ENCODE measurements around the gene OBSCN. TPM values are rescaled to one million over a fixed set of nuclear protein-coding genes. Genes with fewer than 3 reads are reported as not detected.

The OBSCN gene
- total RNA-seq, 1 experiment from 2014 or later: 10.5 TPM

DNA sequence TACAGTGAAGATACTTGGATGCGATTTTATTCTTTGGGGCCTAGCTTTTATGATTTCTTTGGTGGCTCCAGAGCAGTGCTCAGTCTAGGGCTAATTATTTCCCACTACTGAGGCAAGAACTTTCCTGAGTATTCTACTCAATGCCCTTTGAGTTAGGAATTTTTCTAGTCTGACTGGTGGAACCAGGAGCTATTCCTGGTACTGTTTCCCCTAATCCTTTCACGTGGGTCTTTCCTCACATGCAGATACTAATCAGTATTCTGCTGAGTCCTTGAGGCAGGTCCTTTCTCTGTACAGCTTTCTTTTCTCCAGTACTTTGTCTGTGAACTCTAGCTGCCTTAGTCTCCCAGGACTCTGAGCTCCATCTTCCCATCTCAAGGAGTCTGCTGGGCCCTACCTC, 122.0 kb downstream of the OBSCN start:
- Histone ChIP-seq H3K36me3 (ENCODE audit: control insufficient read depth, insufficient read depth, low read length) (no peaks in the 10 kb centered on the region), H3K27me3 (ENCODE audit: control insufficient read depth, insufficient read depth, low read length) (peaks cover 7% of the 10 kb centered on the region; the same call in 1 of the 2 replicates), H3K27ac (ENCODE audit: low read length) (no peak overlapping the region), H3K9me3 (ENCODE audit: control insufficient read depth, insufficient read depth, low read depth, low read length) (no peaks in the 10 kb centered on the region), H3K4me1 (ENCODE audit: control insufficient read depth, insufficient read depth, low read length) (no peaks in the 10 kb centered on the region), H3K4me3 (ENCODE audit: low read depth in 2 of 2, low read length in 2 of 2) (no peak overlapping the region)
- ATAC-seq: no peak
- CTCF ChIA-PET: no interaction called here
- in situ Hi-C loops (cut with HindIII; ENCODE audit: low pct_unique_long_range_greater_than_20kb, low sequenced_read_pairs): no loop called here
- POLR2A ChIA-PET: no interaction called here
- intact Hi-C loops (cut with micrococcal nuclease; ENCODE audit: unreplicated experiment): no loop called here
- no peak for DNase-seq (ENCODE audit: low read depth, low spot score)
- TF ChIP-seq, protein P1, sequence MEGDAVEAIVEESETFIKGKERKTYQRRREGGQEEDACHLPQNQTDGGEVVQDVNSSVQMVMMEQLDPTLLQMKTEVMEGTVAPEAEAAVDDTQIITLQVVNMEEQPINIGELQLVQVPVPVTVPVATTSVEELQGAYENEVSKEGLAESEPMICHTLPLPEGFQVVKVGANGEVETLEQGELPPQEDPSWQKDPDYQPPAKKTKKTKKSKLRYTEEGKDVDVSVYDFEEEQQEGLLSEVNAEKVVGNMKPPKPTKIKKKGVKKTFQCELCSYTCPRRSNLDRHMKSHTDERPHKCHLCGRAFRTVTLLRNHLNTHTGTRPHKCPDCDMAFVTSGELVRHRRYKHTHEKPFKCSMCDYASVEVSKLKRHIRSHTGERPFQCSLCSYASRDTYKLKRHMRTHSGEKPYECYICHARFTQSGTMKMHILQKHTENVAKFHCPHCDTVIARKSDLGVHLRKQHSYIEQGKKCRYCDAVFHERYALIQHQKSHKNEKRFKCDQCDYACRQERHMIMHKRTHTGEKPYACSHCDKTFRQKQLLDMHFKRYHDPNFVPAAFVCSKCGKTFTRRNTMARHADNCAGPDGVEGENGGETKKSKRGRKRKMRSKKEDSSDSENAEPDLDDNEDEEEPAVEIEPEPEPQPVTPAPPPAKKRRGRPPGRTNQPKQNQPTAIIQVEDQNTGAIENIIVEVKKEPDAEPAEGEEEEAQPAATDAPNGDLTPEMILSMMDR (IDR thresholded peaks at IDR 0.05): no peak
- no peak for TF ChIP-seq TCF7L2 (IDR thresholded peaks at IDR 0.05; ENCODE audit: low read depth, low read length)
- TF ChIP-seq SIN3A (IDR thresholded peaks at IDR 0.05; ENCODE audit: borderline replicate concordance, insufficient read depth, low read depth, low read length): no peak
- no peak for TF ChIP-seq POLR2AphosphoS5 (IDR thresholded peaks at IDR 0.05; ENCODE audit: low read depth, low read length)
- TF ChIP-seq, protein P2, sequence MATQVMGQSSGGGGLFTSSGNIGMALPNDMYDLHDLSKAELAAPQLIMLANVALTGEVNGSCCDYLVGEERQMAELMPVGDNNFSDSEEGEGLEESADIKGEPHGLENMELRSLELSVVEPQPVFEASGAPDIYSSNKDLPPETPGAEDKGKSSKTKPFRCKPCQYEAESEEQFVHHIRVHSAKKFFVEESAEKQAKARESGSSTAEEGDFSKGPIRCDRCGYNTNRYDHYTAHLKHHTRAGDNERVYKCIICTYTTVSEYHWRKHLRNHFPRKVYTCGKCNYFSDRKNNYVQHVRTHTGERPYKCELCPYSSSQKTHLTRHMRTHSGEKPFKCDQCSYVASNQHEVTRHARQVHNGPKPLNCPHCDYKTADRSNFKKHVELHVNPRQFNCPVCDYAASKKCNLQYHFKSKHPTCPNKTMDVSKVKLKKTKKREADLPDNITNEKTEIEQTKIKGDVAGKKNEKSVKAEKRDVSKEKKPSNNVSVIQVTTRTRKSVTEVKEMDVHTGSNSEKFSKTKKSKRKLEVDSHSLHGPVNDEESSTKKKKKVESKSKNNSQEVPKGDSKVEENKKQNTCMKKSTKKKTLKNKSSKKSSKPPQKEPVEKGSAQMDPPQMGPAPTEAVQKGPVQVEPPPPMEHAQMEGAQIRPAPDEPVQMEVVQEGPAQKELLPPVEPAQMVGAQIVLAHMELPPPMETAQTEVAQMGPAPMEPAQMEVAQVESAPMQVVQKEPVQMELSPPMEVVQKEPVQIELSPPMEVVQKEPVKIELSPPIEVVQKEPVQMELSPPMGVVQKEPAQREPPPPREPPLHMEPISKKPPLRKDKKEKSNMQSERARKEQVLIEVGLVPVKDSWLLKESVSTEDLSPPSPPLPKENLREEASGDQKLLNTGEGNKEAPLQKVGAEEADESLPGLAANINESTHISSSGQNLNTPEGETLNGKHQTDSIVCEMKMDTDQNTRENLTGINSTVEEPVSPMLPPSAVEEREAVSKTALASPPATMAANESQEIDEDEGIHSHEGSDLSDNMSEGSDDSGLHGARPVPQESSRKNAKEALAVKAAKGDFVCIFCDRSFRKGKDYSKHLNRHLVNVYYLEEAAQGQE (IDR thresholded peaks at IDR 0.05; ENCODE audit: insufficient read depth in 1 of 2, low read depth in 2 of 2, low read length in 1 of 2): no peak
- no TSS peak for BruUV-seq (replicated peaks)

DNA sequence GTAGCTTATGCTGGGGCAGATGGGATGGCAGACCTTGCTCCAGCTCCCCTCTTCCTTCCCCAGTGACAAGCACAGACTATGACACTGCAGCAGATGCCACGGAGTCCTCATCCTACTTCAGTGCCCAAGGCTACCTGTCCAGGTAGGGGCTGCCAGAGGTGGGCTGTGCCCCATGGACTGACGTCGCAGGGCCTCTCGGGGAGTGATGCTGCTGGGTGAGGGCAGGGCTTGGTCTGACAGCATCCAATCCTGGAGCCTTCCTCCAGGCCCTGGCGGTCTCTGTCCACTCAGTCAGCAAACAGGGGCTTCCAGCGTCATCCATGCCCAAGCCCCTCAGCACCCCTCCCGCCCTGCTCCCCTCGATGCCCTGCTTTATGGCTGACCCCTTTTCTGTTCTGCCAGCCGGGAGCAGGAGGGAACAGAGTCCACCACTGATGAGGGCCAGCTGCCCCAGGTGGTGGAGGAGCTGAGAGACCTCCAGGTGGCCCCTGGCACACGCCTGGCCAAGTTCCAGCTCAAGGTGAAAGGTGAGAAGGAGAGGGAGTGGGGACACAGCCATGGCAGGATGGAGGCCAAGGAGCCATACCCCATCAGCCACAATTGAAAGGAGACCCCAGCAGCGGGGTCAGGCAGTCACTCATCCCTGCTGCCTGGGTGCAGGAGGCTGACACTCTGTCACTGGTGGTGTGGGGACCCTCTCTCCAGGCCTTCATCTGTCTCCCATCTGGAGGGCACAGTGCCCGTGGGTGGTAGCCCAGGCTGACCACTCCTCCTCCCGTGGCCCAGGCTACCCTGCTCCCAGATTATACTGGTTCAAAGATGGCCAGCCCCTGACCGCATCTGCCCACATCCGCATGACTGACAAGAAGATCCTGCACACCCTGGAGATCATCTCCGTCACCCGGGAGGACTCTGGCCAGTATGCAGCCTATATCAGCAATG, 125.2 kb downstream of the OBSCN start:
- no peak overlapping the region for H3K4me3 ChIP-seq (ENCODE audit: low read depth in 2 of 2, low read length in 2 of 2)
- BruUV-seq (replicated peaks): no TSS peak
- H3K9me3 ChIP-seq (ENCODE audit: control insufficient read depth, insufficient read depth, low read depth, low read length): no peaks in the 10 kb centered on the region
- intact Hi-C loops (cut with micrococcal nuclease; ENCODE audit: unreplicated experiment) (no loop called here), in situ Hi-C loops (cut with HindIII; ENCODE audit: low pct_unique_long_range_greater_than_20kb, low sequenced_read_pairs) (no loop called here)
- POLR2A ChIA-PET: no interaction called here
- no peak for DNase-seq (ENCODE audit: low read depth, low spot score)
- no peaks in the 10 kb centered on the region for H3K36me3 ChIP-seq (ENCODE audit: control insufficient read depth, insufficient read depth, low read length)
- CTCF ChIA-PET: interaction anchor here (1.0 kb wide), 1 partner anchor 96 kb away, joined by 3 read pairs; no protein-coding TSS in a partner anchor
- TF ChIP-seq, protein P1 (IDR thresholded peaks at IDR 0.05): no peak
- no peak for TF ChIP-seq POLR2AphosphoS5 (IDR thresholded peaks at IDR 0.05; ENCODE audit: low read depth, low read length)
- H3K27me3 ChIP-seq (ENCODE audit: control insufficient read depth, insufficient read depth, low read length): no peaks in the 10 kb centered on the region; the same call in 1 of the 2 replicates
- no peak for ATAC-seq
- no peaks in the 10 kb centered on the region for H3K4me1 ChIP-seq (ENCODE audit: control insufficient read depth, insufficient read depth, low read length)
- no peak overlapping the region for H3K27ac ChIP-seq (ENCODE audit: low read length)
